GM12873 (cell line): ENCODE results near the gene CRACR2A.

Experiments used
- TF ChIP-seq, protein P1 (sequence below): IDR thresholded peaks from 2 replicates; pipeline ENCODE4 v1.5.1; 2012; ENCODE audit warnings: low read depth, mild to moderate bottlenecking, moderate library complexity, low read length, control low read depth; ENCODE audit not compliant: insufficient read depth; ENCODE audit errors: missing control alignments

Gene CRACR2A

DNA sequence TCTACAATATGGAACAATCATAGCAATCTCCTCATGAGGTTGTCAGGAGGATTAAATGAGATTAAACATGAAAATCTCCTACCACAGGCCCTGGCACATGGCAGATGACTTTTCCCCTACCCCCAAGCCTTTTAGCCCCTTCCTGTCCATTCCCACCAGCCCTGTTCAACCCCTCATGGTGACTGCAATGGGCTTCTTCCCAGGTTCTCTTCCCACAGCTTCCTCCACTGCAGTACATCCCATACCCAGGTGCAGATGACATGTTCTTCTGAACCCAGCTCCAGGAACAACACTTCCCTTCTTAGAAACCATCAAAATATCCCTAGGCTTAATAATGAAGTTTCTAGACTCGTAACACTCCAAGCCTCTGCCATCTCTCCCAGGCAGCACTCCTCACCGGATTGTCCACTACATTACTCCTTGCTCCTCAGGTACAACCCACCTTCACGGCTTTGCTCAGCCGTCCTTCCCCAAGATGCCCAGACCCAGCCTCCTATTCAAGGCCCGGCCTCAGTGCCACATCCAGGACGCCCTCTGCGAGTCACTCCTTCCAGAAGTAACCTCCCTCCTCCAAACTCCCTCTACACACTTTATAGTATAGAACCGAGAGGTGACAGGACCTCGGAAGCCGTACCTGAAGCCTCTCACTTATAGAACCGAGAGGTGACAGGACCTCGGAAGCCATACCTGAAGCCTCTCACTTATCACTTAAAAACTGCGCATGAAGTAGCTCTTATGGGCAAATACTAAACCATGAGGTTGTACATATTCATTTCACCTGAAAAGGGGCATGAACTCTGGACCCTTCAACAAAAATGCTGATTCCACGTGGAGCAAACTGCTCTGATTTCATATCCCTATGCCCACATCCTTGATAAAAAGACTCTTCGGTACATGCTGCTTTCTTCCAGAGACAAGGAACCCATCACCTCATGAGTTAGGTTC lies 1.5 kb downstream of the CRACR2A start:
- TF ChIP-seq, protein P1, sequence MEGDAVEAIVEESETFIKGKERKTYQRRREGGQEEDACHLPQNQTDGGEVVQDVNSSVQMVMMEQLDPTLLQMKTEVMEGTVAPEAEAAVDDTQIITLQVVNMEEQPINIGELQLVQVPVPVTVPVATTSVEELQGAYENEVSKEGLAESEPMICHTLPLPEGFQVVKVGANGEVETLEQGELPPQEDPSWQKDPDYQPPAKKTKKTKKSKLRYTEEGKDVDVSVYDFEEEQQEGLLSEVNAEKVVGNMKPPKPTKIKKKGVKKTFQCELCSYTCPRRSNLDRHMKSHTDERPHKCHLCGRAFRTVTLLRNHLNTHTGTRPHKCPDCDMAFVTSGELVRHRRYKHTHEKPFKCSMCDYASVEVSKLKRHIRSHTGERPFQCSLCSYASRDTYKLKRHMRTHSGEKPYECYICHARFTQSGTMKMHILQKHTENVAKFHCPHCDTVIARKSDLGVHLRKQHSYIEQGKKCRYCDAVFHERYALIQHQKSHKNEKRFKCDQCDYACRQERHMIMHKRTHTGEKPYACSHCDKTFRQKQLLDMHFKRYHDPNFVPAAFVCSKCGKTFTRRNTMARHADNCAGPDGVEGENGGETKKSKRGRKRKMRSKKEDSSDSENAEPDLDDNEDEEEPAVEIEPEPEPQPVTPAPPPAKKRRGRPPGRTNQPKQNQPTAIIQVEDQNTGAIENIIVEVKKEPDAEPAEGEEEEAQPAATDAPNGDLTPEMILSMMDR, result no peak

DNA sequence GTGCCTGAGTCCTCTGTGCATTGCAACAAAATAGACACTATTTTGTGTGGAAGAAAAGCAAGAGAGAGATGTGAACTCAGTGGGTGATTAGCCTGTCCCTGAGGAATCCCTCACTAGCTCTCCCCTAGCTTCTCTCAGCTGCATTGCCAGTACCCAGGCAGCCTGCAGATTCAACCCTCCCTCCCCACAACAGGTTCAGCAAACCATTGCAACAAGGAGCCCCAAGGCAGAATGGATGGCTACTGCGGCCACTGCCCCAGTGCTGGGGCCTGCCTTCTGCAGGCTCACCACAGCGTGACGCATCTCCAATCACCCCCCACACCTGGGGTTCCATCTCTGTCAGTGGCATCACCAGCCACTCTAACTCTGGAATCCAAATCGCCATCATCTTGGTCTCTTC lies 2.3 kb downstream of the CRACR2A start:
- TF ChIP-seq, protein P1, result no peak

DNA sequence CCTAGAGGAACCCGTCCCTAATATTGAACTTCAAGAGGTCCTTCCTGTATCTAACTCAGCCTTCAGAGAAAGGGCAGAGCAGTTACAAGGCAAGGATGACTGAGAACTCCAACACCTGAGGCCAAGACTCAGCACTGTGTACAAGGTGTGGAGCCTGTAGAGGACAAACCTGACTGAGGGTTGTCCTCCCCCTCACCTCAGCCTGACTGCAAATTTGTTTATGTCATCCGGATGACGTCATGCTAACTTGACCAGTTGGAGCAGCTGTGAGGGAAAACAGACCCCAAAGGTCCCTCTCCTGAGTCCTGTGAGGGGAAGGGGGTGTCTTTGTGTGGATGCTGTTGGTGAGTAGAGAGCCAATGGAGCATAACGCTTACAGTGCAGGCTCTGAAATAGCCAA lies 4.3 kb downstream of the CRACR2A start:
- TF ChIP-seq, protein P1, result no peak

DNA sequence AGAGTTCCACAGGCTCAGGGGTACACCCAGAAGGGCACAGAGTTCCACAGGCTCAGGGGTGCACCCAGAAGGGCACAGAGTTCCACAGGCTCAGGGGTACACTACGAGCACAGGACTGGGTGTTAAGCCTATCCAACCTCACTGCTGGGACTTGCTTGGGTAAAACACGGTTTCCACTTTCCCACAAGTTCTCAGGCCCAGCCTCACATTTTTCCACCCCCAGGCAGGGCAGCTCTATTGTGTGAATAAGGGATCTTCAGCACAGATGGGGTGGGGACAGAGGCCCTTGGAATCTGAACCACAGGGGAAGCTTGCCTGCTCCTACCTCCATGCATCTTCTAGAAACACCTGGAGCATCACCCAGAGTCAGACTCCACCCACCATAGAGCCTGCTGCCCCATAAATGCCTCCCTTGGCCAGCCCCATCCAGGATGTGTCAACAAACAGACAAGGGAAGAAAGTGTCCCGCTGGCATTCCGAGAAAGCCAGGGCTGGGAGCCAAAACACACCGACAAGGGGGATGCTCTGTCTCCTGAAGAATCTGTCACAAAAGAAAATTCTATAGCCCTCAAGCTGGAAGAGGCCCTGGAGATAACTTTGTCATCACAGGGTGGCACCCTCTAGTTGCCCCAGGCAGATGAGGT lies 4.8 kb downstream of the CRACR2A start:
- TF ChIP-seq, protein P1, result no peak

DNA sequence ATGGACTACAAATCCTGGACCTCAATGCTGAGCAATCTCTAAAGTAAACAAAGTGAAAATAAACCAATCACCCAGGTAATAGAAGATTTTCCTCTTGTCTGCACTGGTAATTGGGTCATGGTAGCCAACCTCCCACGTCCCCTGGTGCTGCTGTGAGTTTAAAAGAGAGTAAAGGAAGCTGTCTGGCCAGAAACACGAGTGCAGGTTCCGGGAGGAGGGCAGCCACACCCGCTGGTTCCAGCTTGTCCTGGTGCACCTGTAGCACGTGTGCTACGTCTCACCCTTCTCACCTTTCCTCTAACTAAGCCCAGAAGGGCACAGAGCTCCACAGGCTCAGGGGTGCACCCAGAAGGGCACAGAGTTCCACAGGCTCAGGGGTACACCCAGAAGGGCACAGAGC lies 5.4 kb downstream of the CRACR2A start:
- TF ChIP-seq, protein P1, result no peak

DNA sequence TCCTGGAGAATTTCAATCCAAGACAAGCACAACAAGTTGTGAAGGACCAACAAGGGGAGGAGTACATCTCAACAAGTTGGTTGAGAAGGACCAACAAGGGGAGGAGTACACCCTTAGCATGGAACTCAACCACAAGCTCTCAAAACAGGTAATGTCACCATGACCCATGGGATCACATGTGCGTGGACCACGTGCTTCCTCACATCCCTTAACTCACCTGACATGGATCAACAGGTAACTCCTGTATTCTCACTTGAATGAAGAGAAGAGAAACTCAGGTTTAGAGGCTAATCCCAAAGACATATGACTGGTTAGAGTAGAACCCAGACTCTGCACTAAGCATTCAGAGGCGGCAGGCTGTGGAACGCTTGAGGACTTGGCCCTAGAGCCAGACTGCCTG lies 6.2 kb downstream of the CRACR2A start:
- TF ChIP-seq, protein P1, result no peak

DNA sequence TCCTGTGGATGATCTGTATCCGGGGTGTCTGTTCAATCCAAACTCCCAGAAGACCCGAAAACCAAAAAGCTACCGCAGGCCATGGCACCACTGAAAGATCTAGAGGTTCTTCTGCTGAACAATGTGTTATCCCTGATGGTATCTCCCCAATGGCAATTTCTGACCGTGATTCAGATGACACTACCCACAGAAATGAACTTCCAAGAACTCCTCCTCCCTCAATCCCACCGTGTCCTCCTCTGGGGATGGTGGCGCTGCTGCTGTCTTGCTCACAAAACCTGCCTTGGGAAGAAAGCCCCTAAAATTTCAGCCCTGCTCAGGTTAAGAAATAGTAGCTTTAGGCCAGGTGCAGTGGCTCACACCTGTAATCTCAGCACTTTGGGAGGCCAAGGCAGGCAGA lies 7.8 kb downstream of the CRACR2A start:
- TF ChIP-seq, protein P1, result no peak
